Mucosa of descending colon (tissue), 3 donors: ENCODE measurements around the gene COBL. TPM values are rescaled to one million over a fixed set of nuclear protein-coding genes. Genes with fewer than 3 reads are reported as not detected.

Source experiments
- ATAC-seq: fragments of 200-7000 bp; cut with Tn5 transposase; one replicate; pipeline ENCODE4 v1.9.1; 2020; ENCODE audit warnings: mild to moderate bottlenecking, moderate library complexity
- DNase-seq, 3 donors: peaks; one replicate each; pipeline ENCODE4 v3.0.0-alpha.2; 2020
- H3K36me3 ChIP-seq: fragments of 200-600 bp; one replicate; pipeline ENCODE4 v1.8.0; 2021; ENCODE audit warnings: low read depth, mild to moderate bottlenecking
- H3K4me1 ChIP-seq: fragments of 200-600 bp; one replicate; pipeline ENCODE4 v1.8.0; 2021; ENCODE audit warnings: low read depth, mild to moderate bottlenecking
- H3K4me3 ChIP-seq: fragments of 200-600 bp; one replicate; pipeline ENCODE4 v1.8.0; 2021; ENCODE audit warnings: mild to moderate bottlenecking
- H3K9me3 ChIP-seq: fragments of 200-600 bp; one replicate; pipeline ENCODE4 v1.8.0; 2021; ENCODE audit warnings: mild to moderate bottlenecking
- intact Hi-C, 2 donors: fragments of 100-400 bp; cut with DNase I in 1 of 2; cut with micrococcal nuclease in 1 of 2; formaldehyde crosslinking; loops; one replicate each; pipeline versions ENCODE4 v1.11.0 to v1.11.1; 2022; cut with DNase I, micrococcal nuclease
- total RNA-seq, 3 donors: library from RNA; stranded (reverse); fragmentation: NEBNext Ultra II Directional in 2 of 3; extraction: Animal tissue kit (Norgen Biotek cat#: 25700) in 2 of 3; gene quantifications; one replicate each; pipeline versions ENCODE4 v1.2.1 to v1.2.4, GENCODE V29; 2021 to 2023
- TF ChIP-seq, protein P1 (sequence below): fragments of 200-600 bp; IDR thresholded peaks from one replicate; pipeline ENCODE4 v1.8.0; 2022; ENCODE audit warnings: antibody characterized with exemption, mild to moderate bottlenecking
- donor health status: DM: no; HTN: no; CAD: no; lungs with moderate emphysema.
- donor health status: DM: no; HTN: no; CAD: no.
- donor health status: DM: no; HTN: yes; CAD: no.

COBL gene
- total RNA-seq, 3 donors from 2014 or later = 48.6 to 91.8 (median 56.6) TPM

DNA sequence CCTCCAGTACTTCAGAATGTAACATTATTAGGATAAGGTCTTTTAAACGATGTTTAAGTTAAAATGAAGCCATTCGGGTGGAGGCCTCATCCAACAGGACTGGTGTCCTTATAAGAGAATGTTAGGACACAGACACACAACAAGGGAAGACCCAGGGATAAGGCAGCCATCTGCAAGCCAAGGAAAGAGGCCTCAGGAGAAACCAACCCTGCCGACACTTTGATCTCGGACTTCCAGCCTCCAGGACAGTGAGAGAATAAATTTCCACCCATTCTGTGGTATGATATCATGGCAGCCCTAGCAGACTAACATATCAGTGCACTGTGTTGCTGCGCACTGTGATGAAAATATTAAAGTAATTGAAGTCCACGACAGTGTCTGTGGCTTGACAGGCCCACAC is 250.8 kb downstream of the COBL start:
- intact Hi-C loops = no loop called here
- DNase-seq = no peak
- no peak overlapping the region for H3K4me3 ChIP-seq
- H3K4me1 ChIP-seq = peaks cover 11% of the 10 kb centered on the region
- H3K9me3 ChIP-seq = no peaks in the 10 kb centered on the region
- ATAC-seq = no peak
- TF ChIP-seq, protein P1, sequence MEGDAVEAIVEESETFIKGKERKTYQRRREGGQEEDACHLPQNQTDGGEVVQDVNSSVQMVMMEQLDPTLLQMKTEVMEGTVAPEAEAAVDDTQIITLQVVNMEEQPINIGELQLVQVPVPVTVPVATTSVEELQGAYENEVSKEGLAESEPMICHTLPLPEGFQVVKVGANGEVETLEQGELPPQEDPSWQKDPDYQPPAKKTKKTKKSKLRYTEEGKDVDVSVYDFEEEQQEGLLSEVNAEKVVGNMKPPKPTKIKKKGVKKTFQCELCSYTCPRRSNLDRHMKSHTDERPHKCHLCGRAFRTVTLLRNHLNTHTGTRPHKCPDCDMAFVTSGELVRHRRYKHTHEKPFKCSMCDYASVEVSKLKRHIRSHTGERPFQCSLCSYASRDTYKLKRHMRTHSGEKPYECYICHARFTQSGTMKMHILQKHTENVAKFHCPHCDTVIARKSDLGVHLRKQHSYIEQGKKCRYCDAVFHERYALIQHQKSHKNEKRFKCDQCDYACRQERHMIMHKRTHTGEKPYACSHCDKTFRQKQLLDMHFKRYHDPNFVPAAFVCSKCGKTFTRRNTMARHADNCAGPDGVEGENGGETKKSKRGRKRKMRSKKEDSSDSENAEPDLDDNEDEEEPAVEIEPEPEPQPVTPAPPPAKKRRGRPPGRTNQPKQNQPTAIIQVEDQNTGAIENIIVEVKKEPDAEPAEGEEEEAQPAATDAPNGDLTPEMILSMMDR = no peak
- H3K36me3 ChIP-seq = no peaks in the 10 kb centered on the region

DNA sequence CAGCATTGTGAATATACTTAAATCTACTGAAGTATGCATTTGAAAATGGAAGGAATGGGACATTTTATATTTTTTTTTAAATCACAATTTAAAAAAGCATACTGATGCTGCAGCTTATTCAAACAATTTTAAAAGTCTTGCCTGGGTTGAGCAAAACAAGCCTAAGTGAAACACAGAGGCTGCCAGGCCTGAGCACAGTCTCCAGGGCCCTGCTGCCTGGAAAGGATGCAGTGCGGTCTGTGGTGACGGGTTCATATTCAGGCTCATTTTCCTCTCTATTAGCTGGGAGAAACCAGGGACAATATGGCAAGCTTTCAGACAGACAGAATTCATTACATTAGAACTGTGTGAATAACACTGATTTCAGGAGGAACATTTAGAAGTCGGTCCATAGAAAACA is 251.9 kb downstream of the COBL start:
- no peaks in the 10 kb centered on the region for H3K9me3 ChIP-seq
- peaks cover 11% of the 10 kb centered on the region for H3K4me1 ChIP-seq
- no peak overlapping the region for H3K4me3 ChIP-seq
- ATAC-seq (no peak), DNase-seq (no peak)
- intact Hi-C loops = no loop called here
- TF ChIP-seq, protein P1 = no peak
- H3K36me3 ChIP-seq = no peaks in the 10 kb centered on the region

DNA sequence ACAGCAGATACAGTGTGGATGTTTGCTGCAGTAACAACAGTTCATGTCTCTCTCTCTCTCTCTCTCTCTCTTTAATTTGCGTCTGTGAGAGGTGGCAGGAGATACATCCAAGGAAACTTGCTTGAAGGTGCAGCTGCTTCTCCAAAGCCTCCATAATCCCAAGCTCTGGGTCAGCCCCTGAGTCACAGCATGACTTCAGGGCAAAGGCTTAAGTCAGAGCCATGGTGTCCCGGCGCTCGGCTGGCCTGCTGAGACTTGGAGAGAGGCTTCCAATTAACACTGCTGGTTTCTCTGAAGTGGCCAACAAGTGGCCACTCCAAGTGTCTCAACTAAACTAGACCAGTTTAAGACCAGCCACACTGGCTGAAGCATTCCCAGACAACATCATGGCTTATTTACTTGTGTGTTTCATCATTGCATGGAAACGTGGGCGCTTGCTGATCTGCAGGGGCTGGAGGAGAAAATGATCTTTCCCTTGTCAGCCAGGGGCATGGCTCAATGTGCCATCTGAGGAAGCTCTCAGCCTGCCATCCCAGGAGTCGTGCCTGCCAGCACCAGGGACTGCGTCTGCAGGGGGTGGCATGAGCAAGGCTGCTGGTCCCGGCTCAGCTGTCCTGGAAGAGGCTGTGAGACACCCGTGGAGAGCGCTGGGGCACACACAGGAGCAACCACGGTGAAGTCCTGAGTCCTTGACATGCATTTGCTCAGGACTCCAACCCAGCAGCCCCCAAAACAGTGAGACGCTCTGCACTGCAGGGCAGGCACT is 254.2 kb downstream of the COBL start:
- intact Hi-C loops = no loop called here
- Histone ChIP-seq H3K36me3 (no peaks in the 10 kb centered on the region), H3K4me1 (peaks cover 6% of the 10 kb centered on the region), H3K4me3 (no peak overlapping the region), H3K9me3 (no peaks in the 10 kb centered on the region)
- DNase-seq (no peak), ATAC-seq (no peak)
- TF ChIP-seq, protein P1 = no peak

DNA sequence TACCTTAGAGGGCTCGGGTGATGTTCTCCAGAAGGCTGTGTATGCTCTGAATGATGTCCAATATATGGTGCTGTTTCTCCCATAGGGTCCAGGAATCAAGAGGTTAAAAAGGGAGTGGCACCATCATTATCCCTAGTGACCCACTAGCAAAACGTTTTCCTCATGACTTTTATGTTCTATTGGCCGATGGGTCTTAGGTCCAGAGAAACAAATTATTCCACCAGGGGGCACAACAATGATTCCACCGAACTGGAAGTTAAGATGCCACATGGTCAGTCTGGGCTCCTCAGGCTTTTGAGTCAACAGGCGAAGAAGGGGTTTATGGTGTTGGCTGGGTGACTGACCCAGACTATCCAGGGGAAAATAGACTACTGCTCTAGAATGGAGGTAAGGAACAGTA is 256.1 kb downstream of the COBL start:
- H3K36me3 ChIP-seq = no peaks in the 10 kb centered on the region
- H3K9me3 ChIP-seq = no peaks in the 10 kb centered on the region
- DNase-seq (no peak), ATAC-seq (no peak)
- H3K4me3 ChIP-seq = no peak overlapping the region
- H3K4me1 ChIP-seq = no peaks in the 10 kb centered on the region
- TF ChIP-seq, protein P1 = no peak
- intact Hi-C loops = no loop called here

DNA sequence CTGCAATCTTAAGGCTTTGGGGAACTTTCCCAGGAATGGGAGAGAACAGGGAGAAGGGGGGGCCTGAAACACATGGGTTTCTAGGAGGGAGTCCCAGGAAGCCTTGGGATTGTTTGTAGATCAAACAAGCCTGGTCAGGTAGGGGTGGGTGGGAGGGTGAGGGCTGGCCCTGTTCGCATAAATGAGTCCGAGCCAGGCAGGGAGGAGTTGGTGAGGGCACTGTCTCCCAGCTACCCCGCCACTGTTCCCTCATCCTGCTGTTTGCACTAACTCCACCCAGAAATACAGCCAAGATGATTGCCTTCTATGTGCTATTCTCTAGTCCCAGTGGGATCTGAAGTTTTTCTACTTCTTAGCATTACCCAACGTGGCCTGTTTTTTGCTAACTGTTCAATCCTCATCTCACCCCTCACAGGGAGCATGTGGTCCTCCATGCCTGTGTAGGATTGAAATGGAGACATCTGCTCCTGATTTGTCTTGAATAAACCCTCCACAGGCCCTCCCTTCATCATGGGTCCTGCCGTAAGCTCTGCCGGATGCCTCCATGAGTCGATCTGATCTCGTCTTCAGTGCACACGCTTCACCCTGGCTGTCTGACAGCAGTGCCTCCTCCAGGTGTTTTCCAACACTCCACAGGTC is 257.0 kb downstream of the COBL start:
- no peaks in the 10 kb centered on the region for H3K4me1 ChIP-seq
- H3K4me3 ChIP-seq = no peak overlapping the region
- H3K36me3 ChIP-seq = no peaks in the 10 kb centered on the region
- ATAC-seq (peak; percentile 71), DNase-seq (peak in 2 of 3 donors; percentile 28 to 41)
- TF ChIP-seq, protein P1 = no peak
- intact Hi-C loops = no loop called here
- no peaks in the 10 kb centered on the region for H3K9me3 ChIP-seq
